Gastrocnemius medialis (tissue), 4 donors: ENCODE results near the gene XCL2. TPM values are rescaled to one million over a fixed set of nuclear protein-coding genes. Genes with fewer than 3 reads are reported as not detected.
"Not testable (repeated sequence)": the region's sequence is repeated elsewhere in the genome, so short reads cannot be mapped to it uniquely, and the experiment has no call there.

Experiments used
- ATAC-seq, 2 donors: fragments of 150-250 bp; one replicate each; pipeline ENCODE4 v1.9.1; 2016
- DNase-seq, 2 donors: peaks; one replicate each; pipeline ENCODE4 v3.0.0-alpha.2; 2019
- H3K27ac ChIP-seq, 4 donors: fragments of 200-600 bp; sonication (generic); 1 replicate in 1 of 4; 2 replicates in 3 of 4; pipeline ENCODE4 v1.5.1; 2016 to 2018; ENCODE audit warnings: mild to moderate bottlenecking in 2 of 4, moderate library complexity in 1 of 4
- H3K27me3 ChIP-seq, 3 donors: fragments of 200-600 bp; sonication (generic) in 2 of 3; 1 replicate in 1 of 3; 2 replicates in 2 of 3; pipeline versions ENCODE4 v1.5.1 to v1.6.0; 2016 to 2019; ENCODE audit warnings: mild to moderate bottlenecking in 1 of 3, moderate library complexity in 1 of 3
- H3K36me3 ChIP-seq, 2 donors: fragments of 200-600 bp; sonication (generic) in 1 of 2; one replicate each; pipeline ENCODE4 v1.5.1; 2017 to 2018
- H3K4me1 ChIP-seq, 2 donors: fragments of 200-600 bp; sonication (generic) in 1 of 2; one replicate each; pipeline ENCODE4 v1.5.1; 2016 to 2017; ENCODE audit warnings: mild to moderate bottlenecking in 2 of 2
- H3K4me3 ChIP-seq, 4 donors: fragments of 200-600 bp; sonication (generic) in 3 of 4; 1 replicate in 1 of 4; 2 replicates in 3 of 4; pipeline ENCODE4 v1.5.1; 2016 to 2019; ENCODE audit warnings: mild to moderate bottlenecking in 2 of 4
- H3K9me3 ChIP-seq, 3 donors: fragments of 200-600 bp; sonication (generic) in 2 of 3; 1 replicate in 1 of 3; 2 replicates in 2 of 3; pipeline ENCODE4 v1.5.1; 2016 to 2019
- CTCF ChIP-seq, 5 experiments: fragments of 450-650 bp in 3 of 5; fragments of 200-600 bp in 2 of 5; sonication (generic) in 2 of 5; IDR thresholded peaks in 4 of 5; conservative IDR thresholded peaks in 1 of 5; 1 replicate in 4 of 5; 2 replicates in 1 of 5; pipeline ENCODE4 v1.5.1; 2016 to 2019; ENCODE audit warnings: antibody characterized with exemption in 5 of 5, mild to moderate bottlenecking in 3 of 5, moderate library complexity in 3 of 5
- POLR2A ChIP-seq, 2 donors: fragments of 450-650 bp; IDR thresholded peaks; one replicate each; pipeline ENCODE4 v1.6.1; 2017; ENCODE audit warnings: antibody characterized with exemption in 2 of 2, mild to moderate bottlenecking in 2 of 2, moderate library complexity in 2 of 2
- in situ Hi-C, 4 donors: fragments of 200-750 bp; cut with MboI; loops; one replicate each; pipeline versions ENCODE4 v1.15.0 to v1.8.0; 2017; ENCODE audit warnings: low sequenced_read_pairs in 4 of 4
- intact Hi-C: fragments of 100-400 bp; cut with DNase I; formaldehyde crosslinking; loops from one replicate; pipeline ENCODE4 v1.15.1; 2023; ENCODE audit warnings: low total_unique reads
- total RNA-seq, 4 donors: library from RNA; depleted of rRNA; stranded (reverse); fragments of >200 nt; gene quantifications; one replicate each; pipeline versions ENCODE4 v1.1.0 to v1.2.3, GENCODE V29; 2016

XCL2 gene
- total RNA-seq, 4 donors from 2014 or later, result 1.5 TPM; not detected in 3

DNA sequence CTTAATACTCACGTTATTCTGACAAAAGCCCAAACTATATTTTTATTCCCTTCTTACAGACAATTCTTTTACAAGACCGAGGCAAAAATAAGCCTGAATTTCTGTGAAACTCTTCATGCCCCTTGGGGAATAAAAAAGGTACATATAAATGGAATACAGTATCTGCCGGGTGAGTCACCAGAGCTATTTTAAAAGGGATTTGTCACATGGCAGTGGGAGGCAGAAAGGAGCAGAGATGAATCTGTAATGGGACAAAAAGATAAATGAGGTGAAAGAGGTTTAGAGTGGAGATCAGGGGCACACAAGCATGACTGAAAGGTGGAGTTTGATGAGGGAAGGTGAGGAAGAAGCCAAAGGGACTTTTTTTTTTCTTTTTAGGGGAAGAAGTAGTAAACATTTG is 41.4 kb upstream of the XCL2 start:
- ATAC-seq (peak; percentile 58 to 84), DNase-seq (no peak)
- no peak for TF ChIP-seq POLR2A (IDR thresholded peaks at IDR 0.05)
- TF ChIP-seq CTCF (IDR thresholded peaks at IDR 0.05 in 4 of 5, conservative IDR thresholded peaks at IDR 0.05 in 1 of 5), result no peak
- Histone ChIP-seq H3K4me1 (peaks cover 0 to 7% of the 10 kb centered on the region in 2 donors), H3K27ac (no peak overlapping the region), H3K36me3 (no peaks in the 10 kb centered on the region), H3K4me3 (no peak overlapping the region), H3K9me3 (no peaks in the 10 kb centered on the region), H3K27me3 (no peaks in the 10 kb centered on the region)
- intact Hi-C loops, result no loop called here
- in situ Hi-C loops, result loop anchor here in 2 of 4 donors (10.0 kb wide), 2 partner anchors 150 to 250 kb away; no protein-coding TSS in a partner anchor

- intact Hi-C loops, result no loop called here
- H3K27ac ChIP-seq, result no peak overlapping the region
- ATAC-seq (no peak), DNase-seq (no peak)
- no peaks in the 10 kb centered on the region for H3K36me3 ChIP-seq
- in situ Hi-C loops, result loop anchor here in 2 of 4 donors (10.0 kb wide), 2 partner anchors 149 to 249 kb away; no protein-coding TSS in a partner anchor
- TF ChIP-seq POLR2A (IDR thresholded peaks at IDR 0.05), result no peak
- no peak for TF ChIP-seq CTCF (IDR thresholded peaks at IDR 0.05 in 4 of 5, conservative IDR thresholded peaks at IDR 0.05 in 1 of 5)
- H3K4me1 ChIP-seq, result peaks cover 2 to 7% of the 10 kb centered on the region in 2 donors
- no peak overlapping the region for H3K4me3 ChIP-seq
- H3K27me3 ChIP-seq, result no peaks in the 10 kb centered on the region
- H3K9me3 ChIP-seq, result no peaks in the 10 kb centered on the region
Measured at GRCh38 chr1:168583571-168583970, 39.8 kb upstream of the XCL2 start.

DNA sequence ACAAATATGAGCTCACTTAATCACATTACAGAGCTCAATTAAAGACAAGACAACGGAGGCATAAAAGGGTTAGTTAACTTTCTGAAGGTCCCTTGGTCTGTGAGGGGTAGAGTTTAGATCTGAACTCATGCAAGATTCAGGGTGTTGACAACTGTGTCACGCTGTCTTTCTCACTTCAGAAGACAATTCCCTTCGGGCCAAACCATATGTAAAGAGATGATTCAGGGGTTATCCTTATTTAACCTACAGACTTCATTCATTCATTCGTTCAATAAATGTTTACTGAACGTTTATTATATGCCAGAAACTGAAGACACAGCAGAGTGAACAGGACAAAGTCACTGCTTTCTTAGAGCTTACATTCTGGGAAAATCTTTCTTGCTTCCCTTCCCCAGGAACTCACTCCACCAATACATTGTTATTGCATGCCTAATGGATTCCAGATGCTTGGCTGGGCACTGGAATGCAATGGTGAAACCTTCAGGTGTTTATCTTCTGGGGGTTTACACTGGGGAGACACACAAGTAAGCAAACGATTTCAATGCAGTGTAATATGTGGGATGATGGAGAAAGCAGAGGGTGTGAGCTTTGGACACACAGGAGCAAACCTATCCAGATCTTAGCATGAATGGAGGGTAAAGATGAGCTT is 39.0 kb upstream of the XCL2 start:
- ATAC-seq, result no peak
- TF ChIP-seq POLR2A (IDR thresholded peaks at IDR 0.05) (no peak), CTCF (IDR thresholded peaks at IDR 0.05 in 4 of 5, conservative IDR thresholded peaks at IDR 0.05 in 1 of 5) (no peak)
- no peak overlapping the region for H3K27ac ChIP-seq
- H3K9me3 ChIP-seq, result no peaks in the 10 kb centered on the region
- H3K4me1 ChIP-seq, result peaks cover 2 to 7% of the 10 kb centered on the region in 2 donors
- in situ Hi-C loops, result loop anchor here in 2 of 4 donors (10.0 kb wide), 2 partner anchors 148 to 248 kb away; no protein-coding TSS in a partner anchor
- intact Hi-C loops, result no loop called here
- no peaks in the 10 kb centered on the region for H3K36me3 ChIP-seq
- H3K27me3 ChIP-seq, result no peaks in the 10 kb centered on the region
- no peak overlapping the region for H3K4me3 ChIP-seq
- no peak for DNase-seq

GRCh38 chr1:168581817-168582572 is 38.2 kb upstream of the XCL2 start:
- ATAC-seq (no peak), DNase-seq (no peak)
- H3K9me3 ChIP-seq, result no peaks in the 10 kb centered on the region
- H3K4me1 ChIP-seq, result peaks cover 2 to 7% of the 10 kb centered on the region in 2 donors
- no peaks in the 10 kb centered on the region for H3K36me3 ChIP-seq
- in situ Hi-C loops, result loop anchor here in 2 of 4 donors (10.0 kb wide), 2 partner anchors 147 to 247 kb away; no protein-coding TSS in a partner anchor
- no peak for TF ChIP-seq CTCF (IDR thresholded peaks at IDR 0.05 in 4 of 5, conservative IDR thresholded peaks at IDR 0.05 in 1 of 5)
- no peak for TF ChIP-seq POLR2A (IDR thresholded peaks at IDR 0.05)
- intact Hi-C loops, result no loop called here
- no peak overlapping the region for H3K27ac ChIP-seq
- H3K27me3 ChIP-seq, result no peaks in the 10 kb centered on the region
- no peak overlapping the region for H3K4me3 ChIP-seq

GRCh38 chr1:168580991-168581390 is 37.2 kb upstream of the XCL2 start:
- in situ Hi-C loops, result loop anchor here in 2 of 4 donors (10.0 kb wide), 2 partner anchors 146 to 246 kb away; no protein-coding TSS in a partner anchor
- not testable (repeated sequence) for H3K27me3 ChIP-seq

GRCh38 chr1:168580290-168580689 is 36.5 kb upstream of the XCL2 start:
- ATAC-seq, H3K4me1 ChIP-seq, intact Hi-C loops, H3K27ac ChIP-seq, H3K4me3 ChIP-seq, H3K9me3 ChIP-seq, DNase-seq, H3K27me3 ChIP-seq, H3K36me3 ChIP-seq: not testable (repeated sequence)
- in situ Hi-C loops, result loop anchor here in 2 of 4 donors (10.0 kb wide), 2 partner anchors 145 to 245 kb away; no protein-coding TSS in a partner anchor

More at GRCh38 chr1:168580991-168581390, 37.2 kb upstream of the XCL2 start:
- H3K27ac ChIP-seq, intact Hi-C loops, H3K4me3 ChIP-seq, ATAC-seq, H3K9me3 ChIP-seq, H3K36me3 ChIP-seq, H3K4me1 ChIP-seq, DNase-seq: not testable (repeated sequence)

DNA sequence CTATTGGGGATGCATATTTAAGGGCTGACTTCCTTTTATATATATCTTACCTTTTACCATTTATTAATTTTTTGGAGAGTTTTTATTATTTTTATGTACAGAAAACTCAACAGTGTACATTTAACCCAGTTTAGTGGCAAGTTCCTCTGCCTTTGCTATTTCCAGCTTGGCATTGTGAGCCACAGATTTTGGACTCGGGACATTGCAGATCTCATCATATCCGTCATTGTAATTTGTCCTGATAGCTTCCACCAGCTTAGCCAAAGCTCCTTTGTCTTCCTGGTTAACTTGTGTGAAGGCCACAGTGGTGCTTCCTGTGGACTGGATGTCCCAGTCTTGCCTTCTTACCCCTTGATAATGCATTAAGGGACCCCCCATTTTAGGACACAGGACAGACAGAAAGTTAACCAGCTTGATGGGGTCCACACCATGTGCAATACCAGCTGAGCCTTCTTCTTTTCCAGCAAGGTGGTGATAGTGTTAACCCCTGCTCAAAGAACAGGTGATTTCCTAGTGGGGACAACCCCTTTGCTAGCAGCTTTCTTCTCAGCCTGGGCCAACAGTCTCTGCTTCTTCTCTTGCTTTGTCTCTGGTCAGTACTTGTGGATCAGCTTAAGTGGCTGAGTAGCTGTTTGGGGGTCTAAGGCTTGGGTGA is 34.9 kb upstream of the XCL2 start:
- in situ Hi-C loops, result loop anchor here in 2 of 4 donors (10.0 kb wide), 1 partner anchor 234 kb away; no protein-coding TSS in a partner anchor
- H3K27ac ChIP-seq, H3K4me3 ChIP-seq, H3K27me3 ChIP-seq, intact Hi-C loops, H3K9me3 ChIP-seq, H3K4me1 ChIP-seq, H3K36me3 ChIP-seq, ATAC-seq, DNase-seq: not testable (repeated sequence)
